ENCODE results near the gene MTSS2. TPM values are rescaled to one million over a fixed set of nuclear protein-coding genes. Genes with fewer than 3 reads are reported as not detected.
"Not testable (repeated sequence)": the region's sequence is repeated elsewhere in the genome, so short reads cannot be mapped to it uniquely, and the experiment has no call there.

MTSS2 gene
- total and polyA plus RNA-seq, 5 donors, result 47.5 to 71.2 (median 66.4) TPM

DNA sequence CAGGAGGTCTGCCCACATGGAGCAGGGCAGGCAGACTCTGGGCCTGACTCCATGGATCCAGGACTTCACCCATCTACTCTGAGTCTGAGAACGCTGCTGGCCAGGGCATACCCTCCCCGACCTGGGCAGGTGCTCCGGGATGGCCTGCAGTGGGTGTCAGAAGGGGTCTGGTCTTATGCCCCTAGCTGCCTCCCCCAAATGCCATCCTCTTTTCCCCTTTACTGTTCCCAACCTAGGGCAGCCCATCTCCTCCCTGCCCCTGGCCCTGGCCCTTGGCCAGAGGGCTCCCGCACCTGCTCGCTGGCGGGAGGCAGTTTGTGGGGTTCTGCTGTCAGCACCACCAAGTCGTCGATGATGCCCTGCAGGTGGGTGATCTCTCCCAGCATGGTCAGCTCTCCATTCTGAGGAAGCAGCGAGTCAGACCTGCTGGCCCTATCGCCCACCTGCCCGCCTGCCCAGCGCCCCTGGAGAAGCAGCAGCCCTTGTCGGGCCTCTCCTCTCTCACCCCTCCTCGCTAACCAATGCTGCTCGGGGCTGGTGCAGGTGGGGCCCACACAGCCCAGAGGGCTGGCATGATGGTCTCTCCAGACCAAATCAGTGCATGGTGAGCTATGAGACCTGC, 8.2 kb downstream of the MTSS2 start:
- no peak for ATAC-seq
- WGBS, result 86% methylated on average over 15 of the region's 15 CpGs
- intact Hi-C loops (cut with DNase I), result loop anchor here in 1 of 4 donors (5.0 kb wide), 1 partner anchor 90 kb away; no protein-coding TSS in a partner anchor
- H3K27ac ChIP-seq (ENCODE audit: low read length), result no peak overlapping the region
- H3K4me3 ChIP-seq (ENCODE audit: low read length), result no peak overlapping the region
- no peaks in the 10 kb centered on the region for H3K27me3 ChIP-seq (ENCODE audit: control insufficient read depth, insufficient read depth)
- peaks cover 9% of the 10 kb centered on the region for H3K4me1 ChIP-seq (ENCODE audit: control insufficient read depth, insufficient read depth, low read length)
- peak in 2 of 3 donors; percentile 12 to 49 for DNase-seq
- no peaks in the 10 kb centered on the region for H3K9me3 ChIP-seq (ENCODE audit: control insufficient read depth, low read length)

DNA sequence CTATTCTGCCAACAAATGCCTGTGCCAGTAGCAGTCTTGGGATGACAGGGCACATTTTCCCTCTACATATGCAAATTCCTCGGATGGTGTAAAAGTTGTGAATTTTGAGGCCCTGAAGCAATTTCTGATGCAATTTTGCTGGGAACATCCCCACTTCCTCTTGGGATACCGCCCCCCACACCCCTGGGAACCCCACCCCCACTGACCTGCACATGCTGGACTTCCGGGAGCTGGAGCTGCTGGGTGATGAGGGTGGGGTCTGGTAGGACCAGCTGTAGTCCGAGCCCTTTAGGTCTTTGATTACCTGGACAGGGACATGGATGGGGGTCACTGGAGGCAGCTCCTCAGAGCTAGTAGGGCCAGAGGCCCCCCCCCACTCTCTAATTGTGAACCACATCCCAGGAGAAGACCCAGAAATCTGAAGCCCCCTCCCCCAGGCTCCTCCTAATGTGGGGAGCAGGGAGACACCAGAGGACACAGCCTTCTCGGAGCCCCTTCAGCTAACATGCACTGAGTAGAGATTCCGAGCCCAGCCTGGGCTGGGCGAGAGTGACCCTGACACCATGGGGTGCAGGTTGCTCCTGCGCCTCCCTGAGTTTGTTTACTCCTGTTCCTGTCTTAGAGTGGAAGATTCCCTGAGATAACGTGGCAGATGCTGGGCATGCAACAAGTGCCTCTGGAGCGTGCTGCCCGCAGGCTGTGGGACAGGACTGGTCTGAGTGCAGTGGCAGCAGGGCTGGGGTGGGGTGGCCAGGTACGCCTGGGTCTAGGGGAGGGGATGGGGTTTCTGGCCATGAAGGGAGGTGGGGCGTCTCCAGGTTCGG, 9.0 kb downstream of the MTSS2 start:
- Histone ChIP-seq H3K27ac (ENCODE audit: low read length) (no peak overlapping the region), H3K9me3 (ENCODE audit: control insufficient read depth, low read length) (no peaks in the 10 kb centered on the region), H3K4me1 (ENCODE audit: control insufficient read depth, insufficient read depth, low read length) (peaks cover 9% of the 10 kb centered on the region), H3K27me3 (ENCODE audit: control insufficient read depth, insufficient read depth) (no peaks in the 10 kb centered on the region), H3K4me3 (ENCODE audit: low read length) (no peak overlapping the region)
- ATAC-seq, result no peak
- peak; percentile 11 to 53 (median 51) for DNase-seq
- intact Hi-C loops (cut with DNase I), result loop anchor here in 1 of 4 donors (5.0 kb wide), 1 partner anchor 90 kb away; no protein-coding TSS in a partner anchor
- 90% methylated on average over 14 of the region's 14 CpGs for WGBS

GRCh38 chr16:70675851-70676513, 9.9 kb downstream of the MTSS2 start:
- intact Hi-C loops (cut with DNase I), result loop anchor here in 1 of 4 donors (5.0 kb wide), 1 partner anchor 91 kb away; no protein-coding TSS in a partner anchor
- peak in 2 of 3 donors; percentile 76 to 80 for DNase-seq
- WGBS, result 76% methylated on average over 7 of the region's 7 CpGs
- H3K27ac ChIP-seq (ENCODE audit: low read length), result no peak overlapping the region
- no peaks in the 10 kb centered on the region for H3K27me3 ChIP-seq (ENCODE audit: control insufficient read depth, insufficient read depth)
- no peak overlapping the region for H3K4me3 ChIP-seq (ENCODE audit: low read length)
- H3K9me3 ChIP-seq (ENCODE audit: control insufficient read depth, low read length), result no peaks in the 10 kb centered on the region
- peaks cover 2% of the 10 kb centered on the region for H3K4me1 ChIP-seq (ENCODE audit: control insufficient read depth, insufficient read depth, low read length)
- peak; percentile 32 to 61 for ATAC-seq

DNA sequence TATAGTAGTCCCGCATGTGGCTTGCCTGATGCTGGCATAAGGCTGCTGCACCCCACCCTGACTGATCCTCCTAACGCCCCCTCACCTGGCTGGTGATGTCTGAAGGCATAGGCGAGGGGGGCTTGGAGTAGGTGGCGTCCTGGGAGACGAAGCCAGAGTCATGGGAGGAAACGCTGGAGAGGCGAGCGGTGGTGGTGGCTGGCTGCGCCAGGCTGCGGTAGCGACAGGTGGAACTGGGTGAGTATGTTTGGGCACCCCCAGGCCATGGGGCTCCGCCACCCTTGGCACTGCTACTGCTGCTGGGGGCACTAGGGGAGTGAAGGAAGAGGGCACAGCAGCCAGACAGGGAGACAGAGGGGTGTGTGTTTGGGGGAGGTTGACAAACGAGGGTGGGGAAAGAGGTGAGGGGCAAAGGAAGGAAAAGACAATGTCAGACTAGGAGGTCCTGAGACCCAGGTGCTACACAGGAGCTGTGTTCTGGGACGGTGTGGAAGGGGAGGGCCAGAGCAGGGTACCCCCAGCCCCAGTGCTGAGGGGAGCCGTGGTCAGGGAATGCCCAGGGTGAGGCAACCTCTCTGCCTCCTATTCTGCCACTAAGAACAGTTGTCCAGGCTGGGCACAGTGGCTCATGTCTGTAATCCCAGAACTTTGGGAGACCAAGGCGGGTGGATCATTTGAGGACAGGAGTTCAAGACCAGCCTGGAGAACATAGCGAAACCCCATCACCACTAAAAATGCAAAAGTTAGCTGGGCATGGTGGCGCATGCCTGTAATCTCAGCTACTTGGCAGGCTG, 11.4 kb downstream of the MTSS2 start:
- Histone ChIP-seq H3K4me1 (ENCODE audit: control insufficient read depth, insufficient read depth, low read length) (no peaks in the 10 kb centered on the region), H3K4me3 (ENCODE audit: low read length) (no peak overlapping the region), H3K27me3 (ENCODE audit: control insufficient read depth, insufficient read depth) (no peaks in the 10 kb centered on the region), H3K27ac (ENCODE audit: low read length) (no peak overlapping the region), H3K9me3 (ENCODE audit: control insufficient read depth, low read length) (no peaks in the 10 kb centered on the region)
- DNase-seq (peak in 1 of 3 donors; percentile 40), ATAC-seq (no peak)
- intact Hi-C loops (cut with DNase I), result loop anchor here in 1 of 4 donors (5.0 kb wide), 1 partner anchor 93 kb away; no protein-coding TSS in a partner anchor
- 91% methylated on average over 18 of the region's 18 CpGs for WGBS

GRCh38 chr16:70670938-70671337, 14.9 kb downstream of the MTSS2 start:
- intact Hi-C loops (cut with DNase I); H3K4me3 ChIP-seq (ENCODE audit: low read length); ATAC-seq; H3K27me3 ChIP-seq (ENCODE audit: control insufficient read depth, insufficient read depth); H3K4me1 ChIP-seq (ENCODE audit: control insufficient read depth, insufficient read depth, low read length); H3K9me3 ChIP-seq (ENCODE audit: control insufficient read depth, low read length); H3K27ac ChIP-seq (ENCODE audit: low read length): not testable (repeated sequence)
- DNase-seq, result peak in 1 of 3 donors; percentile 25
- WGBS, result 97% methylated on average over 4 of the region's 4 CpGs

DNA sequence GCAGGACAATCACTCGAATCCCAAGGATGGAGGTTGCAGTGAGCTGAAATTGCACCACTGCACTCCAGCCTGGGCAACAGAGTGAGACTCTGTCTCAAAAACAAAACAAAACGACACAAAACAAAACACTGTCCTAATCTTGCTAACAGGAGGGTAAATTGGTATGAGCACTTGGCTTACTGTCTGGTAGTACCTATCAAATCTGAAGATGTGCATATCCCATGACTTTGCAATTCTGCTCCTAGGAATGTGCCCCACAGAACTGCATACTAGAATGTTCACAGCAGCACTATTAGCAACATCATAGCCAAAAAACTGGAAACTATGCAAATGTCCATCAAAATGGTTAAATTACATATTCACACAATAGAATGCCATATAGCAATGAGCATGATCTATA, 15.7 kb downstream of the MTSS2 start:
- Histone ChIP-seq H3K4me1 (ENCODE audit: control insufficient read depth, insufficient read depth, low read length) (no peaks in the 10 kb centered on the region), H3K27ac (ENCODE audit: low read length) (no peak overlapping the region), H3K27me3 (ENCODE audit: control insufficient read depth, insufficient read depth) (no peaks in the 10 kb centered on the region), H3K9me3 (ENCODE audit: control insufficient read depth, low read length) (no peaks in the 10 kb centered on the region), H3K4me3 (ENCODE audit: low read length) (no peak overlapping the region)
- no peak for DNase-seq
- no peak for ATAC-seq
- WGBS, result 88% methylated on average over 2 of the region's 2 CpGs
- intact Hi-C loops (cut with DNase I), result no loop called here

GRCh38 chr16:70665806-70666735, 19.8 kb downstream of the MTSS2 start:
- 81% methylated on average over 22 of the region's 22 CpGs for WGBS
- no peaks in the 10 kb centered on the region for H3K9me3 ChIP-seq (ENCODE audit: control insufficient read depth, low read length)
- H3K4me1 ChIP-seq (ENCODE audit: control insufficient read depth, insufficient read depth, low read length), result no peaks in the 10 kb centered on the region
- peak in 1 of 3 donors; percentile 41 for DNase-seq
- intact Hi-C loops (cut with DNase I), result no loop called here
- ATAC-seq, result no peak
- H3K27ac ChIP-seq (ENCODE audit: low read length), result no peak overlapping the region
- H3K4me3 ChIP-seq (ENCODE audit: low read length), result no peak overlapping the region
- H3K27me3 ChIP-seq (ENCODE audit: control insufficient read depth, insufficient read depth), result no peaks in the 10 kb centered on the region

GRCh38 chr16:70665113-70665694, 20.6 kb downstream of the MTSS2 start:
- Histone ChIP-seq H3K4me1 (ENCODE audit: control insufficient read depth, insufficient read depth, low read length) (no peaks in the 10 kb centered on the region), H3K9me3 (ENCODE audit: control insufficient read depth, low read length) (no peaks in the 10 kb centered on the region), H3K4me3 (ENCODE audit: low read length) (no peak overlapping the region), H3K27ac (ENCODE audit: low read length) (no peak overlapping the region), H3K27me3 (ENCODE audit: control insufficient read depth, insufficient read depth) (no peaks in the 10 kb centered on the region)
- WGBS, result 93% methylated on average over 14 of the region's 14 CpGs
- intact Hi-C loops (cut with DNase I), result no loop called here
- ATAC-seq (no peak), DNase-seq (peak in 1 of 3 donors; percentile 60)

GRCh38 chr16:70664325-70665112, 21.3 kb downstream of the MTSS2 start:
- ATAC-seq, result peak in 1 of 2 donors; percentile 3
- H3K27me3 ChIP-seq (ENCODE audit: control insufficient read depth, insufficient read depth), result no peaks in the 10 kb centered on the region
- H3K4me1 ChIP-seq (ENCODE audit: control insufficient read depth, insufficient read depth, low read length), result no peaks in the 10 kb centered on the region
- intact Hi-C loops (cut with DNase I), result no loop called here
- no peak overlapping the region for H3K4me3 ChIP-seq (ENCODE audit: low read length)
- H3K9me3 ChIP-seq (ENCODE audit: control insufficient read depth, low read length), result no peaks in the 10 kb centered on the region
- H3K27ac ChIP-seq (ENCODE audit: low read length), result no peak overlapping the region
- DNase-seq, result peak in 1 of 3 donors; percentile 61
- WGBS, result 88% methylated on average over 39 of the region's 39 CpGs

Measured in right cardiac atrium (tissue), 5 donors.